HepG2 (cell line): ENCODE results near the gene TAS2R38. TPM values are rescaled to one million over a fixed set of nuclear protein-coding genes. Genes with fewer than 3 reads are reported as not detected.

Source experiments
- ATAC-seq: fragments of 200-7000 bp; cut with Tn5 transposase; 3 replicates; pipeline ENCODE4 v1.9.1; 2020; ENCODE audit warnings: mild to moderate bottlenecking, moderate library complexity
- BruUV-seq: library from RNA; stranded (reverse); fragments of 400-500 nt; replicated peaks from 2 replicates; lab custom pipeline; 2021; lab: Mats Ljungman, UMichigan
- CTCF ChIA-PET: fragments of 300-600 bp; formaldehyde crosslinking; extraction: SDS; loops from one replicate; lab custom pipeline; 2021; ENCODE audit warnings: low total read pairs, inconsistent platforms, low intra/inter-chr PET ratio; lab: Yijun Ruan, JAX
- POLR2A ChIA-PET: fragments of 350-600 bp; sonication (Branson Sonifier 250); formaldehyde crosslinking; loops from one replicate; lab custom pipeline; 2020; ENCODE audit warnings: antibody characterized with exemption, inconsistent platforms; lab: Yijun Ruan, JAX
- DNase-seq: peaks from one replicate; pipeline ENCODE4 v3.0.0-alpha.2; 2015; ENCODE audit warnings: low spot score
- FAIRE-seq: peaks from 3 replicates; lab custom pipeline; 2011; peaks lifted over from hg19 to GRCh38; lab: Jason Lieb, UNC
- H2AFZ ChIP-seq: one replicate; pipeline ENCODE4 v1.6.1; 2011; ENCODE audit warnings: low read length, inconsistent platforms
- H3K27ac ChIP-seq: fragments of 300-600 bp; 3 replicates; pipeline ENCODE4 v1.8.0; 2011; ENCODE audit warnings: mixed run types, mild to moderate bottlenecking, mixed read lengths, low read length, inconsistent platforms; ENCODE audit not compliant: insufficient read depth; ENCODE audit errors: extremely low read length
- H3K27me3 ChIP-seq, 2 experiments: fragments of 200-600 bp in 1 of 2; 2 replicates in 1 of 2; 3 replicates in 1 of 2; pipeline versions ENCODE4 v1.6.0 to v1.8.0; 2011; ENCODE audit warnings: low read length in 2 of 2, mild to moderate bottlenecking in 2 of 2, moderate library complexity in 2 of 2, inconsistent platforms in 1 of 2; ENCODE audit not compliant: insufficient read depth in 2 of 2, control insufficient read depth in 1 of 2
- H3K36me3 ChIP-seq, 2 experiments: fragments of 200-600 bp in 1 of 2; replicated peaks in 1 of 2; 2 replicates in 1 of 2; 3 replicates in 1 of 2; pipeline versions ENCODE4 v1.5.1 to v1.8.0; 2011; ENCODE audit warnings: low read length in 2 of 2, inconsistent platforms in 1 of 2; ENCODE audit not compliant: insufficient read depth in 2 of 2, control insufficient read depth in 1 of 2
- H3K4me1 ChIP-seq: 2 replicates; pipeline ENCODE4 v1.5.1; 2012; ENCODE audit warnings: low read length, inconsistent platforms; ENCODE audit not compliant: insufficient read depth
- H3K4me2 ChIP-seq: 2 replicates; pipeline ENCODE4 v1.6.0; 2011; ENCODE audit warnings: low read depth, low read length, inconsistent platforms
- H3K4me3 ChIP-seq, 3 experiments: fragments of 200-600 bp in 1 of 3; sonication (generic), shearing (Covaris generic) in 1 of 3; replicated peaks in 1 of 3; 2 replicates each; pipeline ENCODE4 v1.5.1; 2011 to 2016; ENCODE audit warnings: low read length in 3 of 3, inconsistent platforms in 2 of 3, low read depth in 2 of 3, mild to moderate bottlenecking in 2 of 3, control low read depth in 1 of 3, mixed read lengths in 1 of 3; ENCODE audit not compliant: insufficient read depth in 1 of 3
- H3K79me2 ChIP-seq: one replicate; pipeline ENCODE4 v1.6.1; 2011; ENCODE audit warnings: low read length, inconsistent platforms; ENCODE audit not compliant: insufficient read depth
- H3K9ac ChIP-seq: 2 replicates; pipeline ENCODE4 v1.6.0; 2011; ENCODE audit warnings: mild to moderate bottlenecking, low read depth, low read length, inconsistent platforms; ENCODE audit not compliant: insufficient read depth
- H3K9me3 ChIP-seq: 2 replicates; pipeline ENCODE4 v1.5.1; 2012; ENCODE audit warnings: mild to moderate bottlenecking, low read length
- H4K20me1 ChIP-seq: 2 replicates; pipeline ENCODE4 v1.6.0; 2011; ENCODE audit warnings: inconsistent platforms, mild to moderate bottlenecking, low read length, moderate library complexity; ENCODE audit not compliant: insufficient read depth
- AGO1 ChIP-seq: fragments of 200-400 bp; formaldehyde crosslinking; IDR thresholded peaks from 2 replicates; pipeline ENCODE4 v1.6.1; 2017; ENCODE audit warnings: mild to moderate bottlenecking, low read depth, low read length, moderate library complexity; ENCODE audit not compliant: poor library complexity, severe bottlenecking
- AKNA ChIP-seq: sonication (generic); formaldehyde crosslinking; IDR thresholded peaks from 2 replicates; pipeline ENCODE4 v1.4.0; 2020; ENCODE audit warnings: missing genetic modification reagents, borderline replicate concordance
- HIC2 ChIP-seq: sonication (generic); formaldehyde crosslinking; IDR thresholded peaks from 2 replicates; pipeline ENCODE4 v1.9.0; 2022; ENCODE audit warnings: low read depth, missing genetic modification reagents
- PAX8 ChIP-seq: sonication (generic); formaldehyde crosslinking; IDR thresholded peaks from 2 replicates; pipeline ENCODE4 v1.8.0; 2022; ENCODE audit warnings: mild to moderate bottlenecking, missing genetic modification reagents, borderline replicate concordance
- PHF20 ChIP-seq: sonication (generic); formaldehyde crosslinking; IDR thresholded peaks from 2 replicates; pipeline ENCODE4 v1.5.0; 2020; ENCODE audit warnings: mild to moderate bottlenecking, missing genetic modification reagents
- RAD51 ChIP-seq: fragments of 450-650 bp; IDR thresholded peaks from 2 replicates; pipeline ENCODE4 v1.6.1; 2016; ENCODE audit warnings: borderline replicate concordance
- TEF ChIP-seq: sonication (generic); formaldehyde crosslinking; IDR thresholded peaks from 2 replicates; pipeline ENCODE4 v1.5.0; 2020; ENCODE audit warnings: missing genetic modification reagents
- ZNF333 ChIP-seq: sonication (generic); formaldehyde crosslinking; IDR thresholded peaks from 2 replicates; pipeline ENCODE4 v1.4.0; 2020; ENCODE audit warnings: mild to moderate bottlenecking, missing genetic modification reagents, borderline replicate concordance
- ZNF432 ChIP-seq: sonication (generic); formaldehyde crosslinking; IDR thresholded peaks from 2 replicates; pipeline ENCODE4 v1.5.0; 2020; ENCODE audit warnings: missing genetic modification reagents, mild to moderate bottlenecking, borderline replicate concordance
- ZNF543 ChIP-seq: sonication (generic); formaldehyde crosslinking; IDR thresholded peaks from 2 replicates; pipeline ENCODE4 v1.4.0; 2020; ENCODE audit warnings: mild to moderate bottlenecking, missing genetic modification reagents
- ZNF841 ChIP-seq: sonication (generic); formaldehyde crosslinking; IDR thresholded peaks from 2 replicates; pipeline ENCODE4 v1.8.1; 2023; ENCODE audit warnings: missing genetic modification reagents, borderline replicate concordance
- WGBS: methylation state at CpG from one replicate; pipeline ENCODE4 v1.1.6; 2017; ENCODE audit warnings: low lambda C conversion rate; 5-methylcytosine and 5-hydroxymethylcytosine counted together
- in situ Hi-C: cut with HindIII; loops from 2 replicates; pipeline ENCODE4 v1.10.0; 2017; ENCODE audit warnings: low pct_unique_long_range_greater_than_20kb; ENCODE audit not compliant: extremely low pct_ligation_motif_present
- intact Hi-C: fragments of 100-400 bp; cut with micrococcal nuclease; formaldehyde crosslinking; loops from one replicate; pipeline ENCODE4 v1.10.0; 2022; ENCODE audit not compliant: unreplicated experiment
- polyA plus RNA-seq, 8 experiments: library from polyadenylated mRNA; depleted of rRNA in 3 of 8; stranded (reverse) in 7 of 8; unstranded in 1 of 8; fragments of >200 nt; fragmentation: Illumina TruSeq in 4 of 8; extraction: Trizol in 4 of 8; gene quantifications; 2 replicates each; pipeline versions ENCODE4 v1.2.1 to v1.2.3, GENCODE V29; 2011 to 2016; ENCODE audit warnings: low read depth in 4 of 8, missing spikeins in 1 of 8, mixed read lengths in 1 of 8; ENCODE audit not compliant: insufficient read depth in 1 of 8
- total RNA-seq, 5 experiments: library from RNA; depleted of rRNA; stranded (reverse); fragments of >200 nt; fragmentation: Illumina TruSeq; extraction: Trizol; gene quantifications; 2 replicates each; pipeline ENCODE4 v1.2.3, GENCODE V29; 2016; ENCODE audit warnings: low read depth in 1 of 5
- TF ChIP-seq, protein P1 (sequence below): sonication (generic); formaldehyde crosslinking; IDR thresholded peaks from 2 replicates; pipeline ENCODE4 v1.4.0; 2020; ENCODE audit warnings: mild to moderate bottlenecking, missing genetic modification reagents

TAS2R38 gene
- total and polyA plus RNA-seq, 2 of the 13 experiments (the other 11 are each of a cell fraction or from before 2014, with no cell fraction given): not detected

DNA sequence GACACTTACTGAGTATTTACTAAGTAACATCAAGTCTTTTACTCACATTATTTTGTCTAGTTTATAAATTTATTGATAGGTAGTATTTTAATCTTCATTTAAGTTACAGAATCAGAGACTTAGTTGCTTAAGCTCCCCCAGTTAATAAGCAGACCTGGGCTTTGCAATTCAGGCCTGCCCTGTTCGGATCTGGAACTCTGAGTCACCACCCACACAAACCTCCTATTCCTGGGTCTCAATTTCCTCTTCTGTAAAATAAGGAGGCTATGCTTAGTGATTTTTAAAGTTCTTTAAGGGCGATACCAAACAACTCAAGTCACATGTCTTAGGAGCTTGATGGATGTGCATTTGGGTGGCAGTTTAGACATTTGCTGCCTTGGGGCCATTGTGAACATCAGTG lies 18.6 kb upstream of the TAS2R38 start:
- BruUV-seq: no TSS peak
- Histone ChIP-seq H4K20me1 (no peaks in the 10 kb centered on the region), H3K9me3 (no peaks in the 10 kb centered on the region), H3K9ac (no peak overlapping the region), H3K4me1 (no peaks in the 10 kb centered on the region), H3K27ac (no peak overlapping the region), H3K27me3 (no peaks in the 10 kb centered on the region), H3K36me3 (no peaks in the 10 kb centered on the region), H3K79me2 (no peaks in the 10 kb centered on the region), H3K4me2 (no peak overlapping the region), H3K4me3 (no peak overlapping the region), H2AFZ (no peak overlapping the region)
- ATAC-seq (no peak), FAIRE-seq (no peak), DNase-seq (no peak)
- intact Hi-C loops: no loop called here
- TF ChIP-seq ZNF432 (CRISPR knock-in tag) (no peak), ZNF543 (no peak), ZNF333 (CRISPR knock-in tag) (no peak), HIC2 (CRISPR knock-in tag) (no peak), AGO1 (no peak), TEF (CRISPR knock-in tag) (no peak), PHF20 (CRISPR knock-in tag) (no peak), ZNF841 (CRISPR knock-in tag) (no peak), RAD51 (no peak), AKNA (CRISPR knock-in tag) (no peak), PAX8 (no peak)
- TF ChIP-seq, protein P1, sequence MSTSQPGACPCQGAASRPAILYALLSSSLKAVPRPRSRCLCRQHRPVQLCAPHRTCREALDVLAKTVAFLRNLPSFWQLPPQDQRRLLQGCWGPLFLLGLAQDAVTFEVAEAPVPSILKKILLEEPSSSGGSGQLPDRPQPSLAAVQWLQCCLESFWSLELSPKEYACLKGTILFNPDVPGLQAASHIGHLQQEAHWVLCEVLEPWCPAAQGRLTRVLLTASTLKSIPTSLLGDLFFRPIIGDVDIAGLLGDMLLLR (CRISPR knock-in tag): no peak
- WGBS: 0% methylated on average over 2 of the region's 2 CpGs
- POLR2A ChIA-PET: no interaction called here
- CTCF ChIA-PET: no interaction called here
- in situ Hi-C loops: no loop called here
